HG03175 (cell line): Measurements from ENCODE around the gene ANKS1B.
A peak's percentile ranks its signal among the peaks of the same experiment; 100 is the strongest.
"Not testable (repeated sequence)": the region's sequence is repeated elsewhere in the genome, so short reads cannot be mapped to it uniquely, and the experiment has no call there.

Experiments
- ATAC-seq: cut with Tn5 transposase; IDR thresholded peaks from one replicate; pipeline ENCODE4 v1.9.1; 2021; ENCODE audit warnings: mild to moderate bottlenecking, moderate library complexity; ENCODE audit not compliant: unreplicated experiment

ANKS1B gene

DNA sequence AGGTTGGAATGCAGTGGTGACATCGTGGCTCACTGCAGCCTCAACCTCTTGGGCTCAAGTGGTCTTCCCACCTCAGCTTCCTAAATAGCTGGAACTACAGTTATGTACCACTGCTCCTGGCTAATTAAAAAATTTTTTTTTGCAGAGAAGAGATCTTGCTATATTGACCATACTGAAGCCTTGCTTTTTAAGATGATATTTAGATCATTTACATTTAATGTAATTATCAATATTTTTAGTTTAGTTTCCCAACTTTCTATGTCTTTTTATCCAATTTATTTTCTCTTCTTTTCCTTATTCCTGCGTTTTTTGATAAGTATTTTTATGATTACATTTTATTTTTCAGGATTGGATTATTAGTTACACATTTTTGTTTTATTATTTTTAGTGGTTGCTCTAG lies 999.6 kb downstream of the ANKS1B start:
- ATAC-seq: no peak

DNA sequence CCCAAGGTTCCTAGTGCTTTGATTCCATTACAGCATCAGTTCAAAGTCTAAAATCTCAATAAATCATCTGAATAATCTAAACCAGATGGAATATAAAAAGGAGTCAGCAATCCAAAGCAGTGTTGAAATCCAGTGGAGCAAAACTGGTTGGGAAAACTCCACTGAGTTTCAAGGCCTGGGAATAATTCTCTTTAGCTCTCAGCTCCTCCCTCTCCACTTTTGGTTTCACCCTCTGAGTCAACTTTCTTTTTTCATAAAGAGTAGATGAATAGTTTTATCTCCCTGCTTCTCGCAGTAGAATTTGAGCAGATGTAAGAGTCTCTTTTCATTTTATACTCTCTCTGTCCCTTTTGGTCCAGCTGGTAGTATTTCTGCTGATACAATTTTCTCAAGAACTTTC lies 1001.1 kb downstream of the ANKS1B start:
- no peak for ATAC-seq

DNA sequence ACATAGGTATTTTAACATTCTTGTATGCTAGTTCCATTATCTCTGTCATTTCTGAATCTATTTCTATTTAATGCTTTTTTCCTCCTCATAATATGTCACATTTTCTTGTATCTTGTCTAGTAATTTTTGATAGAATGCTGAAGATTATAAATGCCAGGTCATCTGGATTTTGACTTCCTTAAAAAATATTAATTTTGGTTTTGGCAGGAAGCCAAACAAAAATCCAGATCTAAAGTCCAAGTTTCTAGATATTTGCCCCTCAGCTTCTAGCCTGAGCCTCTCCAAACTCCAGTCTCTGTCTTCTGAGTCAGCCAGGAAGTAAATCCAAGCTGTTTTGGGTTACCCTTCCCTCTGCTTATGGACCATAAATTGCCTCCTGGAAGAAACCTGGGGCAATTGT lies 1004.2 kb downstream of the ANKS1B start:
- ATAC-seq: no peak

DNA sequence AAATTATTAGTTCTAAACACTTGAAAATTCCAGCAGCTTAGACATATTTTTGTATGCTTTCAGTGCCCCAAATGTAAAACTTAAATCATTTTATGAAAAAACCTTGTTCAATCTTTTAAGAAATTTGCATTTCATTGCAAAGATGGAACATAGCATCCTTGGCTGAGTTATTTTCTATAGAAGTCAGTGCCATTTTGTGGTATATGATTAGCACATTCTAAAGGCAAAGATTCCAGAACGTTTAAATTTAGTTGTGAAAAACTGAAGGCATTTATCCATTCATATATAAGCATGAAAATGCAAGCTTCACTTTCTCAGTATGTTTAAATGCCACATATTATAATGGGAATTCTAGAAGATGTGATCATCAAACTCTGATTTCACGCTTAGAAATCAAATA lies 1007.5 kb downstream of the ANKS1B start:
- ATAC-seq: no peak

DNA sequence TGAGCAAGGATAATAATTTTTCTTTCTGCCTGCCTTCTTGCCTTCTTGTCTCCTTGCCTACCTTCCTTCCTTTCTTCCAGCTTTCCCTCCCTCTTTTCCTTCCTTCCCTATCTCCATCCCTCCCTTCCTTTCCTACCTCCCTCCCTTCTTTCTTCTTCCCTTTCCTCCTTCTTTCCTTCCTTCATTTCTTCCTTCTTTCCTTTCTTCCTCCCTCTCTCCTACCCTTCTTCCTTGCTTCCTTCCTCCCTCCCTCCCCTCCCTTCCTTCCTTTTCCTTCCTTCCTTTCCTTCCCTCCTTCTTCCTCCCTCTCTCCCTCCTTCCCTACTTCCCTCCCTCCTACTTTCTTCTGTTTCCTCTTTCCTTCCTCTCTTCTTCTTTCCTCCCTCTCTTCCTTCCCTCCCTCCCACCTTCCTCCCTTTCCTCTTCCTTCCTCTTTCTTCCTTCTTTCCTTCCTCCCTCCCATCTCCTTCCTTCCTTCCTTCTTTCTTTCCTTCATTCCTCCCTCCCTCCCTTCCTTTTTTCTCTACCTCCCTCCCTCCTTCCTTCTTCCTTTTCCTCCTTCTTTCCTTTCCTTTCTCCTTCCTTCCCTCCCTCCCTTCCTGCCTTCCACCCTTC lies 1009.9 kb downstream of the ANKS1B start:
- ATAC-seq: no peak

DNA sequence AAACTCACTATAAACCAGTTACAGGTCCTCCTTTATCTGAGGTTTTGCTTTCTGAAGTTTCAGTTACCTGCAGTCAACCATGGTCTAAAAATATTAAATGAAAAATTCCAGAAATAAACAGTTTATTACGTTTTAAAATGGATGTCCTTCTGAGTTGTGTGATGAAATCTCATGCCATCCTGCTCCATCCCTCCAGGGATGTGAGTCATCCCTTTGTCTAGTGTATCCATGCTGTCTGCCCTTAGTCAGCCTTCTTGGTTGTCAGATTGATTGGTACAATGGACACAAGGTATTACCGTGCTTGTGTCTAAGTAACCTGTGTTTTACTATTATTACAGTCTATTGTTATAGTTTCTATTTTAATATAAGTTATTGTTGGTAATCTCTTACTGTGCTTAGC lies 1011.3 kb downstream of the ANKS1B start:
- ATAC-seq: no peak

DNA sequence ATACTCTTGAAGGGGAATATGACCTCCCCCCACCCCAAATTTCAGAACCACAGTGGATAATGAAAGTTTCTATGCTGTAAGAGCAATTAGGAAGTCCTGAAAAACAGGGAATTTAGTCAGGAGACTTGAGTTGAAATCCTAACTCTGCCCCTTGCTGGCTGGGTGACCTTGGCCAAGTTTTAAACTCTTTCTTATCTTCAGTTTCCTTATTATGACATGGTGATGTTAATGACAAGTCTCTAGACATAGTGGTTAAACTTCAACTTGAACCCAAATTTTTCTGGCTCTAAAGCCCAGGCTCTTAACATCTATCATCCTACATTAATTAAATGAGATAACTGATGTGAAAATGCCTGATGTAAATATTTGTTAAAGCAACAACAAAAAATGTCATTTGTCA lies 1013.8 kb downstream of the ANKS1B start:
- no peak for ATAC-seq

DNA sequence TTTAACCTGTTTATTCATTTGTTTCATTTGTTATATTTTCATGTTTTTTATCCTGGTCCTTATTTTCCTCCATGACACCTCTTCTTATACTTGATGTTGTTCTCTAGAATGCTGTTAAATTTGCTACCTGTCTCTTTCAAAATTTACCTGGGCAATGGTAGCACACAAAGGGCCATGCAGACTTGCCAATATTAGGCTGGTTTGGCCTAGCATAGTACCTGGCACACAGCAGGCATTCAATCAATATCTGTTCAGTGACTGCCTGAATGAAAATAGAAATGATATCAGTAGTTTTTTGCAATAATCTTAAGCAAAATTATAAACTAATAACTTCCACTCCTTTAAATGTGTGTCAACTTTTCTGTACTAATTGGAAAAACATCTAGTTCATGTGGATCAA lies 1014.5 kb downstream of the ANKS1B start:
- ATAC-seq: no peak

DNA sequence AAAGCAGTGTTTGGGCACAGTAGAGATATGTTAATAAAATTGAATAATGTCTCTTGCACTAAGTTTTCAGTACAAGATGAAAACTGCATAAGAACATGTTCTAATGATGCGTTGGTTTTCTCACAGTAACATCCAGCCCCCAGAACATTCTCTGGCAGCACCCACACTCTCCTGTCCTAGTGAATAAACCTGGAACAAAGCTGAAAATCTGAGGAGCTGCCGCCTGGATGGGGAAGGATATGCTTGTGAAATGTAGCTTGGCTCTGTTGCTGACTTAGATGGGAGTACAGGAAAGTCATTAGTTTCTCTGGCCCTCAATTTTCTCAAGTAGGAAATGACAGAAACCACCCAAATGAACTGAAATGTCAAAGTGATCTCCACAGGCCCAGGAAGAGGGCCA lies 1015.8 kb downstream of the ANKS1B start:
- no peak for ATAC-seq

DNA sequence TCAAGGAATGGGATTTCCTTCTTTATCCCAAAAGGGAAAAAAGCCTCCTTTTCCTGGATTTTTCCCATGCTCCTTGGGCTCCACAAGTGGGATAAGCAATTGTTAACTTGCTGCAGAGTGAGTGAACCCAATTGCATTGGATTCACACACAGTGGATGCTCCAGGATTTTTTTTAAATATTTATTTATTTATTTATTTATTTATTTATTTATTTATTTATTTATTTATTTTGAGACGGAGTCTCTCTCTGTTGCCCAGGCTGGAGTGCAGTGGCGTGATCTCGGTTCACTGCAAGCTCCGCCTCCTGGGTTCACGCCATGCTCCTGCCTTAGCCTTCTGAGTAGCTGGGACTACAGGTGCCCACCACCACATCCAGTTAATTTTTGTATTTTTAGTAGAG lies 1027.6 kb downstream of the ANKS1B start:
- not testable (repeated sequence) for ATAC-seq

DNA sequence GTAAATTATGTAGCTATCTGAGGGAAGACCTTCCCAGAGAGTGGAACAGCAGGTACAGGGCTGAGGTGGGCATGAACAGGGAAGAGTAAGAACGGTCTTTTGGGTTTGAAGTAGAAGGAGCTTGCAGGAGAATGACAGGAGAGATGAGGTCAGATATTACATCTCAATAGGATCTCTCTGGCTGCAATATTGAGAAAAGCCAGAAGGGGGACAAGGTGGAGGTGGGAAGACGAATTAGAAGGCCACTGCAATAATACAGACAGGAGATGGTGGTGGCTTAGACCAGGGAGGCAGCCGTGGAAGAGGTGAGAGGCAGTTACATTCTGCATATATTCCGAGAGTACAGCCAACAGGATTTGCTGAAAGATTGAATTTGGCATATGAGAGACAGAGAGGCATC lies 1029.5 kb downstream of the ANKS1B start:
- ATAC-seq: peak; percentile 90

DNA sequence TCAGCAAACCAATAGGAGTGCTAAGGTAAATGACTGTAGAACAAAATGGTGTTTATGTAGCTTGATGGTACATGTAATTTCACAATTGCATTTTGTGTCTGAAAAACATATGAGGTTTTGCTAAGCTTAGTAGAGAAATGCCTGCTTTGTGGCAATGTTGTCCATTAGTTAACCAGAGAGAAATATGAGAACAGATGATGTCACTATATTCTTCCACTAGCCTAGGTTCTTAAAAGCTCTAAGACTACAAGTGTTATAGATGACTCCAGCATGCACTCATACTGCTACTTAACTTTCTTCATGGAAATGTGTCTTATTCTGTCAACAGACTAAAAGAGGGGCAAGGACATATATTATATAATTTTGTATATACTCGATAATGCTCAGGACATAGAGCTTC lies 1030.2 kb downstream of the ANKS1B start:
- no peak for ATAC-seq

DNA sequence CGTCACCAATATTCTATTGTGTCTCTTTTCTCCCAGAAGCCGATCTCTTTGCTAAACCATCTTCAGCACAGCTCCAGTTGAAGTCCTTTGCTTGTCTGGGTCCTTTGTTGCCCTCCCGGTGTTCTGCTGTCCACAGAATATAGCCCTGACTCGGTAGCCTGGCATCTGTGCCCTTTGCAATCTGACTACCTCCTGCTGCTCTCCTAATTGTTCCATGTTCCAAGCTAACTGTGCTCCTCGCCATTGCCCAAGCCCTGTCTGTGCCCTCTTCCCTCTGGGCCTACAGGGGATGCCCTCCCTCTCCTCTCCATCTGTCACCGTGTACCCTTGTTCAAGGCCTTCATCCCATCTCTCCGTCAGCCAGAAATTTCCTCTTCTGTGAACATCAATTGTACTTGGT lies 1033.3 kb downstream of the ANKS1B start:
- no peak for ATAC-seq

DNA sequence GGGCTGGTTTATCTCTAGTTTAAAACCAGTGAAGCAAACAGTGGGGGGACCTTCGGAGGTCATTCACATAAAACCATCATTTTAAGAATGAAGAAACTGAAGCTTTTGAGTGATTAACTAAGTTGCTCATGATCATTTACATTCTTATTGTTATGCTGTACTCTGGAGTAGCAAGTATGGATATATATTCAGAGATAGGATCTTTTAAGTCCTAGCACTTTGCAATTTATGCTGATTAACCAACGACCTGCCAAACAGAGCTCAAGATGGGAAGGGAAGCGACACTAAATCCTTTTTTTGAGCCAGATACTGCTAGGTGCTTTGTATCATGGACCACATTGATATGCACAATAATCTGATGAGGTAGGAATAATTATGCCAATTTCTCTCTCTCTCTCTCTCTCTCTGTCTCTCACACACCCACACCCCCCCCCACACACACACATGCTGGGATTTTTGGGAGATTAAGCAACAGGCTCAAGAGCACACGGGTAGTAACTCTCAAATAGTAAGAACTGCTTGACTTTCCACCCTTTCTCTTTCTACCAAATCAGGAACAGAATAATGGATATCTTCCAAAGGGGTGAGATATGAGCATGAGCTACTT lies 1036.3 kb downstream of the ANKS1B start:
- ATAC-seq: no peak

DNA sequence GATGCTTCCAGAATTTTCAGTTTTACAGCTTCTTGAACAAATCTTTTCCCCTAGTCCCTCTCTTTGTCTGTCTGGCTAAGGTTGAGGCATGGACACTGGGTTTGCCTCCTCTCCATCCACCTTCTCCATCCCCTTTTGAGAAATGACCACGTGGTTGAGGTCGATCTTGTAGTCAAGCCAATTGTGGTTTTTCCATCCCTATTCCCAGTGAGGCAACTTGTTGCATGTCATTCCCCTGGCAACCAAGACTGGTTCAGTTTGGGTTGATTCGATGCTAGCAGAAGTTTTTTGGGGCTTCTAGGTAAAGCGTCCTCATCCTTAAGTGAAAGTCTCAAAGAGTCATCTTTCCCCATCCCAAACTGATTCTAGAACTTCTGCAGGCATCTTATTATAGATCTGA lies 1038.9 kb downstream of the ANKS1B start:
- ATAC-seq: no peak

DNA sequence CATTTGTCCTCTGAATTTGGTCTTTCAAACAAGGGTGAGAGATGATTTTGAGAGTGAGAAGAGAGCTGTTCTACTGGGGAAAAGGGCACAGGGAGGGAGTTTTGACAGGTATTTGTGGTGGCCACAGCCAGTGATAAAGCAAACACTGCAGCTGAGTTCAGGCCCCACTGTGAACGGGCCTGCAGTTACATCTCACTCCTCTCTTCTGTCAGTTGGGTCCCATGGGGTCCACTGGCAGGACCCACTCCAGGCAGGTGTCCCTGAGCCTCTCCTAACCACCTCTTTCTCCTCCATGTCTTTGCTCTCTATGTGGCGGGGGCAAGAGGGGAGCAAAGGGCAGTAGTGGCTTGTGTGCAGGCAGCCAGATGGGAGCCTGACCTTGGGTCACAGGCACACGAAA lies 1044.8 kb downstream of the ANKS1B start:
- ATAC-seq: no peak

DNA sequence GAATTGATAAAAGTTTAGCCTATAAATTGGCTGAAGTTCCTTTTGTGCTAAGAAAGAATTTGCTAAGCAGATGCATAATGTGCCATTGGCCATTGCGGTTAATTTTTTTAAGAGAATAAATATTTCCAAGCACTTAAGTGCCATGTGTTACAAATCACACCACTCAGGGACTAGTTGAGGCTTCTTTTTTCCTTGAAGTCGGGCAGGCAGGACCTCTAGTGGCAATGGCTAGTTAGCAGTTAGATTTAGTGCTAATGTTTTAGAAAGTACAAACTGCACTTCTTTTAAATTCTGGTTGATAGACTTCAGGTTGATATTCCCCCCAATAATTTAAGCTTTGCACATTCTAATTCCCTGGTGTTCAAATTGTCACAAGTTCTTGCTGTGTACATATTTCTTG lies 1045.4 kb downstream of the ANKS1B start:
- no peak for ATAC-seq

DNA sequence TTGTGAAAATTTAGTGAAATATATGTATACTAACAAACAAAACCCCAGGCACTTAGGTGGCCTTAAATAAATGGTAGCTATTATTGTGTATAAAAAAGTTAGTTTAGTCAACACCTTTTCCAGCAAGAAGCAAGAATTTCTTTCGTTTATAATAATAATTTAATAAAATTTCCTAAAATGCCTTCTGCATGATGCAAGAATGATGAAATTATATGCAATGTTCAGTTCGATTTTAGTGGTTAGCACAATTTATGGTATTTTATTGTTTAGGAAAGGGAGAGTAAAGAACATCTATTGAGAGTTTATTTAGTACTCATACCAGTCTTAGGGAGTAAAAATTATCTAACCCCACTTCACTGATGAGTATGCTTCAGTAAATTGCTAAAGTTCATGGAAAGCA lies 1048.9 kb downstream of the ANKS1B start:
- ATAC-seq: no peak

DNA sequence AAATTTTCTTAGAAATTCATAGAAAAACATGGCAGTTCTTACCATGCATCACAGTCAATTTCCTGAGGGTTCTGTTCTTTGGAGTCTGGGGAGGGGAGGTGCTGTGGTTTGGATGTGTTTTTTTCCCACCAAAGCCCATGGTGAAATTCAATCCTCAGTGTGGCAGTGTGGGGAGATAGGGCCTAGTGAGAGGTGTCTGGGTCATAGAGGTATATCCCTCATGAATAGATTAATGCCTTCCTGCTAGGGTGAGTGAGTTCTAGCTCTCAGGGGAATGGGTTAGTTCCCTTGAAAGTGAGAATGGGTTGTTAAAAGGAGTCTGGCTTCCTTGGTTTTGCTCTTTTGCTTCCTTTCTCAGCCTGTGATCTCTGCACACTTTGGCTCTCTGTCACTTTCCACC lies 1061.9 kb downstream of the ANKS1B start:
- no peak for ATAC-seq

DNA sequence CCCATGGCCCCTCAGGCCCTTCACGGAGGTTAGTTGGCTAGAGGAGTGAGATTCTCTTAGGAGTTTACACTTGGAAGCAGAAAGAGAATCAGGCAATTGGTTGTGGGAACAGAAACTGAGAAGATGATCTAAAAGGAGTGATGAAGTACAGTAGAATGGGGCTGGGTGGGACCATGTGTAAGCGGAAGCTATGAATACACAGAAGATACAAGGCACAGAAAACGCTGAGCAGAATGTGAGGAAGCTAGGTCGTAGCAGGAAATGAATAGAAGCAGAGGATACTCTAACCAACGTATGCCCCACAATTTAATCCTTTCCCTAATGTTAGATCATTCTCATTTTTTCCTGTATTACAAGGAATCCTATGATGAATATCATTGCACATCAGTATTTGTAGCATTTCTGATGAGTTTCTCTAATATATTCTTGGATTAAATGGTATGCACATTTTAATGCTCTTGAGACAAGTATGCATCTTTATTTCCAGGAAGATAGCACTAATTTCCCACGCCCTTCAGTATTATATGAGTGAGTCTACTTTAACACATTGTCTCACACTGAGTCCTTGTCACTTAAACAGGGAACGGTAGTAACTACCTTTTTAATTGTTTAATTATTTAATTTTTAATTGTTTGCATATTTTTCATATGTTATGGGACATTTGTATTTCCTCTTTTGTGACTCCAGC lies 1066.4 kb downstream of the ANKS1B start:
- ATAC-seq: no peak

DNA sequence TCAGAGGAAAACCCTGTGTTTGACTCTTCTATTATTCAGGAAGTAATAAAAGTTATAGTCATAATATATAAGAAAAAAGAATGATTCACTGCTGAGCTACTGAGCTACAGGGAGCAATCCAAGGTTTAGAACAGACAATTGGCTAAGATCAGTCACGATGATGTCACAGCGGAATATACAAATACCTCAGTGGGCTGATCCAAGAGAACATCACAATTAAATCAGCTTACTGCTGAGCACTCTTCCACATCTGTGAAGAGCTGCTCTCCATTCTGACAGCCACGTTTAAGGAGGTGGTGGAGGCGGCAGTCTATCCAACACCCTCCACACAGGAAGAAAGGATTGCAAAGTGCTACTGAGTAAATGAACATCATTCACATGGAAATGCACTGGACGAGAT lies 1068.6 kb downstream of the ANKS1B start:
- ATAC-seq: no peak

DNA sequence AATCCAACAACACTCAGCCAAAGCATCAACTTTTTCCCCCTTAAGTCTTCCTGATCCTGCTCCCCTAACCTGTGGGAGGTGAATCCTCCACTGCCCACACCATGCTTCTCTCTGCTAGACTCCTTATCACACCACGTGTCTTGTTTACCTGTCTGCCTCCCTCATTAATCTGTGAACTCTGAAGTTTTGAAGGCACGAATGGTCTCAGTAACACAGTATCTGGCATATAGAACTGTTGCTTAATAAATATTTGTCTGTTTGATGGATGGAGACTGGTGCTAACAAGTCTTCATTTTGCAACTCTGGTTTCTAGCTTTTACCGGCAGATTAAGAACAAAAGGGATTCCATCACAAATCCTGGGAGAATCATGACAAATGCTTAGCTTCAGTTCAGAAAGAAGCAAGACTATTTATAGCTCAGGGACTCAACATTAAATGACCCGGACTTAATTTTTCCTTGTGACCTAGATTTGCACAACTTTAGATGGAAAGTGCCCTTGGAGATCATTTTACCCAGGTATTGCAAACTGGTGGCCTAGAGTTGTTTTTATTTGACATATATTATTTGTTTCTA lies 1072.2 kb downstream of the ANKS1B start:
- ATAC-seq: no peak
